Melanocyte of skin (primary cell): ENCODE results near the gene PITPNB. TPM values are rescaled to one million over a fixed set of nuclear protein-coding genes. Genes with fewer than 3 reads are reported as not detected.

ENCODE experiments used
- small RNA-seq, 2 donors: library from RNA; depleted of rRNA; stranded (forward); fragments of <200 nt; gene quantifications; one replicate each; pipeline ENCODE3, GENCODE V24; 2012
- total RNA-seq, 2 donors: library from RNA; depleted of rRNA; stranded (reverse); fragments of >200 nt; gene quantifications; 2 replicates each; pipeline ENCODE4 v1.2.3, GENCODE V29; 2012

Gene PITPNB
- total RNA-seq = 10 to 100 TPM; 16.5 to 22.3 TPM

GRCh38 chr22:27919222-27919941 lies at the start of gene PITPNB:
Gene PITPNB, minus strand, starts transcription at chr22:27919256. Its CDS starts 65 bp downstream, at chr22:27919191.

Small RNA genes lying within 50 kb of the gene (small RNA-seq; reads per million reads assigned to genes)
- gene MIR3199-1 = 0 to 0.04 reads per million in 2 donors
- 0 reads per million in 2 donors for gene RF02198

Other genes starting within 250 kb of the PITPNB start
- gene MN1, start 117.5 kb downstream of the PITPNB start, total RNA-seq = under 1 TPM; under 0.01 TPM